Measurements from ENCODE around the gene NIPA2.
"Not testable (repeated sequence)": the region's sequence is repeated elsewhere in the genome, so short reads cannot be mapped to it uniquely, and the experiment has no call there.

NIPA2 gene

GRCh38 chr15:22838292-22839042 lies at the start of gene NIPA2:
Gene NIPA2, plus strand, starts transcription at chr15:22838666. Its CDS starts 13,066 bp downstream, at chr15:22851732.
- DNase-seq: peak; percentile 74 to 93

DNA sequence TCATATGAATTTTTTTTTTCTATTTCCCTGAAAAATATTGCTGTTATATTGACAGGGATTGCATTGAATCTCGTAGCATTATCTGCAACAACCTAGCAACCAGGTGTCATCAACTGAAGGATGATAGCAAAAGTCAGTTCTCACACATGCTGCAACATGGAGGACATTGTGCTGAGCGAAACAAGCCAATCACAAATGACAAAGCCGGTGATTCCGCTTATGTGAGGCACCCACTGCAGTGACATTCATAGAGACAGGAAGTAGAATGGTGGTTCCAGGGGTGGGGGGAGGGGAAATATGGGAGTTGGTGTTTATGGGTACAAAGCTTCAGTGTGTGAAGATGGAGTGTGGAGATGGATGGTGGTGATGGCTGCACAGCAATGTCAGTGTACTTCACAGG lies 44.4 kb upstream of the NIPA2 start:
- DNase-seq: no peak

GRCh38 chr15:22794621-22795167 lies 43.8 kb upstream of the NIPA2 start:
- no peak for DNase-seq

DNA sequence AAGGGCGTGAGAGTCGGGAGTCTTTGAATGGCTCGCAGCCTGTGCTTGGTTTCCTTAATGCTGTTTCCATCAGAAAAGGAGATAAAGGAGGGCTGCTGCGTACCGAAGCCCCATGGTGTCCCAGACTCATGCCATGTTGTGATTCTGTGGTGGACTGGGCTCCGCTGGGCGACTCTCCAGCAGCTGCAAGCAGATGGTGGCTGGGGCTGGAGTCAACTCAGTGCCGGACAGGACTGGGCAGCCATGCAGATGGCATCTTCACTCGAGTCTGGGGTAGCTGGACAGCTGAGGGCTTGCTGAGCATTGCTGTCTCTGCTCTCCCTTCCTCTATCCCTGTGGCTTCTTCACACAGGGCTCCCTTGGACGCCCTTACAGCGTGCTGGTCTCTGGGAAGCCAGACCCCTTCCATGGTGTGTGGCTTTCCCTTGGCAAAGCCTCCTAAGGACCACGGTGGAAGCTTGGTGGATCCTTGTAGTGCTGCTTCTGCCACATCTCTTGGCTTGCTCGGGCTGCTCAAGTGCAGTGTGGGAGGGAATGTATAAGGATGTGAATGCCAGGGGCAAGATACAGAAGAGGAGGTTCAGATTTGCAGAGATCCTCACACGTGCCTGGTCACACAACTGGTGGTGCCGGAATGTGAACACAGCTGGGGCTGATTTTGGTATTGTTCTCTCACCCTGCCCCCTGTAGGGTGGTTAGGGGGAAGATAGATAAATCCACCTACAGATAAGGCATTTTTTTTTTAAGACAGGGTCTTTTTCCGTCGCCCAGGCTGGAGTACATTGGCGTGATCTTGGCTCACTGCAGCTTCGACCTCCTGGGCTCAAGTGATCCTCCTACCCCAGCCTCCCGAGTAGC lies 43.0 kb upstream of the NIPA2 start:
- DNase-seq: no peak

DNA sequence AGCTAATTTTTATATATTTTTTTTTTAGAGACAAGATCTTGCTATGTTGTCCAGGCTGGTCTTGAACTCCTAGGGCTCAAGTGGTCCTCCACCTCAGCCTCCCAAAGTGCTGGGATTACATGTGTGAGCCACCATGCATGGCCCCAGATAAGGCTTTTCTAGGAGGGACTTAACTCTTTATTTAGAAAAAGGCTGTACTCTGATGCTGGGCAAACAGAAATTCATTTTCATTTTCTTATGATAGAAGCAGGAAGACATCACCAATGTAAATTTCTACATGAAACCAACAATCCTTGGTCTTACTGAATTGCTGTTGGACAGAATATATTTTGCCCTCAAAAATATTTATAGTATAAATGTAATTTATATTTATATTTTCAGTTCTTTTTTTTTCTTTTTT lies 42.4 kb upstream of the NIPA2 start:
- DNase-seq: no peak

DNA sequence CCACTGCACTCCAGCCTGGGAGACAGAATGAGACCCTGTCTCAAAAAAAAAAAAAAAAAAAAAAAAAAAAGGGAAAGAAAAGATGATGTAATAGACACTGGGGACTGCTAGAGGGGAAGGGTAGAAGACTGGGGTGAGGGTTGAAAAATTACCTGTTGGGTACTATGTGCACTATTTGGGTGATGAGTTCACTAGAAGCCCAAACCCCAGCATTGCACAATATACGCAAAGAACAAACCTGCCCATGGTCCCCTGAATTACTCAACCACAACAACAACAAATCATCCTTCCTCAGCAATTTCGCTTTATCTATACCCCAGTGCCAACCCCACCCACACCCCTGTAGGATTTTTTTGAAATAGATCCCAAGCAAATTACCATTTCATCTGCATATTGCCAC lies 38.6 kb upstream of the NIPA2 start:
- DNase-seq: no peak

GRCh38 chr15:22803006-22803405 lies 35.5 kb upstream of the NIPA2 start:
- not testable (repeated sequence) for DNase-seq

DNA sequence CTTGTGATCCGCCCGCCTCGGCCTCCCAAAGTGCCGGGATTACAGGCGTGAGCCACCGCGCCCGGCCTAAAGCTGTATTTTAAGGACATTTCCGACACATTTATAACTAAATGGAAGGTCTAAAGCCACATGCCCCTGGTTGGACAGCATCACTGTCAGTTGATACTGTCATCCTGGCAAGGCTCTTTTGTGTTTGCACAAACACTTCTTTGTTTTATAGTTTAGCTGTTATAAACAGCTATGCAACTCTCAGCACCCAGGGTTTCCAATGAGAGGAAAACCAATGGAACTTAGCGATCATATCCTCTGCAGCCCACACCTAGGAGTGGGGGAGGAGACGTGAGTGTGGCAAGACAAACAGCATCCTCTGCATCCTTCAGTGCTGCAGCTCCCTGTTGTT lies 32.3 kb upstream of the NIPA2 start:
- DNase-seq: no peak

- no peak for DNase-seq
Observed at GRCh38 chr15:22806664-22807063, 31.8 kb upstream of the NIPA2 start.

DNA sequence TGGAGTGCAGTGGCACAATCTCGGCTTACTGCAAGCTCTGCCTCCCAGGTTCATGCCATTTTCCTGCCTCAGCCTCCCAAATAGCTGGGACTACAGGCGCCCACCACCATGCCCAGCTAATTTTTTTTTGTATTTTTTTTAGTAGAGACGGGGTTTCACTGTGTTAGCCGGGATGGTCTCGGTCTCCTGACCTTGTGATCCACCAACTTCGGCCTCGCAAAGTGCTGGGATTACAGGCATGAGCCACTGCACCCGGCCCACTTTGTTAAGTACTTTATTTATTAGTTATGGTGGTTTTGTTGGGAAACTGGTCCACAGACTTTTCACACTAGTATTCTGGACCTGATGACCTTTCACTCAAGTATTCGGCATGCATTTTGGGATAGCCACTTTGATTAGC lies 30.6 kb upstream of the NIPA2 start:
- DNase-seq: not testable (repeated sequence)

DNA sequence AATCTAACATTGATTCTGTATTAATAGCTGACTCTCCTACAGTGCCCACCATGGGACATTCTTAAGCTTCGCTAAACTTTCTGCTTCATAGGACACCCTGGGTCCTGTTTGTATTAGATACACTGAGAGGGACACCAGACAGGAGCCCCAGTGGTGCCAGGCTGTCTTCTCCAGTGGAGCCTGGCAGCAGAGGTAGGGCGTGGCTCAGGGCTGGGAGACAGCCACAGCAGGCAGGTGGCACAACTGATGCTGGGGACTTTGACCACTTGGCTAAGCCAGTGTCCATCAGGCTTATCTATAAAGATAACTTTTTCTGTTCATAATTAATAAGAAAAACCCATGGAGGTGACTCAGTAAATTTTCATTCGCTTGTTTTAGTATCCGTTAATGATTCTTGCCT lies 30.2 kb upstream of the NIPA2 start:
- no peak for DNase-seq

- no peak for DNase-seq
Observed at GRCh38 chr15:22808761-22809280, 29.6 kb upstream of the NIPA2 start.

DNA sequence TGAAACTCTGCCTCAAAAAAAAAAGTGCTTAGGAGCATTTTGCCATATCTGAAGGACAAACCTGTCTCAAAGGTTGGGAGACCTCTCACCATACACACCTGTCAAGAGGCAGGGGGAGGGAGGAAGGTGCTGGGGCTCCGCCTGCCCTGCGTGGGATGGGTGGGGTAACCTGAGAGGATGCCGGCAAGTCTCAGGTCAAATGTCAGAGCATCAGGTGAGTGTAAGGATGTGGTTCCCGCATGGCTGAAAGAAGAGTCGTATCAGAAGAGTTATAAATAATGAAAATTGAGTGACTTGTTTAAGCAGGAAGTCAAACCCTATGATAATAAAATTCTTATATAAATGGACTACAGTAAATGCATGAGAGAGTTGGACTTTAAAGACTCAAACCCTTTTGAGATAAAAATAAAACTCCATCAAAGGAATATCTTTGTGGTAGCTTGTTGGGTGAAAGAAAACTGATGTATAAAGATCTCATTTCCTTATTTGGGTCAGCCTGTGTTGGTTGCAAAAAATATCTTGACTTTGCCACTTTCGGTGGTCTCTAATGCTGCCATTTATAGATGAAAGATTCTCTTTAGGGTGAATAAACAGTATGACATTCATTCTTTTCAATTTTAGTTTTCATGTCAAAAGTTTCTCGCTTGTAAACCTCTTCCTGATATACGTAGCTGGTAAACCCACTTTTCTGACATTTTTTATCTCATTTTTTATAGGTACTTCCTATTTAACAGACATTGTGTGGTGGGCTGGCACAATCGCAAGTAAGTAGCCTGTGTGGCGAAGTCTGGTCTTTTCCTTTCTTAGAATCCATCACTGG lies 28.2 kb upstream of the NIPA2 start:
- no peak for DNase-seq

DNA sequence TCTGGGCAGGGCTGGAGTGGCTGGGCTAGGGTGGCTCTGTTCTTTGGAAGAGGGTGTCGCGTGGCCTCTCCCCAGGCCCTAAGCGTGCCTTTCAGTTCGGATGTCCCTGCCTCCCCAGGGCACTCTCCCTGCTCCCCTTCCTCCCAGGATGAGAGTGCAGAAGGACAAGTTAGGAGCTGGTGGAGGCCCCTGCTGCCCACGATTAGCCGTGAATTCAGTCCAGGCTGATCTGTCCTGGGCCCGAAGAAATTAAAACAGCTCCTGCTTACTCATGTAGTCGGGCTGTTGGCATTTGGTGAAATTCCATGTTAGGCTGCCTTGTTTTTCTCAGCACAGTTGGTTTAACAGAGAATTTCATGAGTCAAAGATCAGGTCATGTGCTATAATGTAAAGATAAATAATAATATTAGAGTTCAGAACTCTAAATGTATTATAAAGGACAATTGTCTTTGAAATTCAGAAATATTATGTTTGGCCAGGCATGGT lies 27.6 kb upstream of the NIPA2 start:
- no peak for DNase-seq

- DNase-seq: no peak
Observed at GRCh38 chr15:22811640-22812039, 26.8 kb upstream of the NIPA2 start.

DNA sequence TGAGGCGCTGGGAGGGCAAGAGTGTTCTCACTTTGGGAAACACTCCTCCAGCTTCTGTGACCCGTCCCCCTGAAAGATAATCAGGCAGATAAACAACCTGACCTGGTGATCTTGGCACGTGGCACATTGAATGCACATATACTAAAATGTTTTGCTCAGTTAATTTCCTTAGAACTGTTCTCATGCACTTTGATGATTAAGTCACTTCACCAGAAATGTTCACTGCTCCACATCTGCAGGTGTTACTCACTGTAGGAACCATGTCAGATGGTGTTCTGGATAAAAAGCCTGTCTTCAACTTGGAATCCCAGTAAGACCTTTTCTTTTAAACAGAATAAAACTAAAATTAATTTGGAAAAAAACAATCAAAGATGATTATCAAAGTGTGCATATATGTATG lies 24.6 kb upstream of the NIPA2 start:
- DNase-seq: no peak

DNA sequence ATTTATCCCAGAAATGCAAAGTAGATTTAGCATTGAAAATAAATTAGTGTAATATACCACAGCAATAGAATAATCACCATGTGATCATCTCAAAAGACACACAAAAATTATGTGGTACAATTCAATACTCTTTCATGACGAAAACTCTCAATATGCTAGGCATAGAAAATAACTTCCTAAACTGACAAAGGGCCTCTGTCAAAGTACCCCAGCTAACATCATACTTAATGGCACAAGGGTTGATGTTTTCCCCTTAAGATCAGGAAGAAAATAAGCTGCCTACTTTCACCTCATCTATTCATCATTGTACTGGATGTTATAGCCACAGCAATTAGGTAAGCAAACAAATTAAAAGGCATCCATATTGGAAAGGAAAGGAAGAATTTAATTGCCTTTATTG lies 22.7 kb upstream of the NIPA2 start:
- no peak for DNase-seq

DNA sequence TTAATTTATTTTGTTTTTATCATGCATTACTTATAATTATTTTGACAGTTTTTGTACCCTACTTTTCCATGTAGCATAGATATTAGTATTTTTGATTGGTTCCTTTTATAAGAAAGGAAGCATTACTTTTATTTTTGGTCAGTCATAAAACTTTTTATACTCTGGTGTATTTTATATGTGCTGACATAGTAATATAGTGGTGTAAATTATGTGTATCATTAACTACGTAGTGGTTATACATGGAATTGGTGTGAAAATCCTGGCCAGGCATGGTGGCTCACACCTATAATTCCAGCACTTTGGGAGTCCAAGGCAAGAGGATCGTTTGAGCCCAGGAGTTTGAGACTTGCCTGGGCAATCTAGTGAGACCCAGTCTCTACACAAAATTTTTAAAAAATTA lies 18.8 kb upstream of the NIPA2 start:
- DNase-seq: no peak

GRCh38 chr15:22823495-22824128 lies 14.9 kb upstream of the NIPA2 start:
- no peak for DNase-seq

DNA sequence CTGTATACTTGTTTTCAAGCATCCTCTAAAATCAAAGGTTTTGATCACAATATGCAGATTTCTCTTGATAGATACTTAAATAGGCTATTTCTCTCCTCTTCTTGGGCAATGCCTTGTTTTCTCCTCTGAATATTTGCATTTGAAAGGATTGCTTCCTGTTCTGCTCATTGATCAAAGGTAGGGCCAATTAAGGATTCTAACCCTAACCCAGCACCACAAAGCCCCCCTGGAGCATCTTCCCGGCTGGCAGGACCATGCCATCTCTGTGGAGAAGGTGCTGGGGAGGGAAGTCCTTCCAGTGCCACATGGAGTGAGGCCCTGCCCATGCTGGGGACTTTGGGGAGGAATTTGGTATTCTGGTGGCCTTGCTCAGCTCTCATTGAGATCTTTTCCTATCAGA lies 11.3 kb upstream of the NIPA2 start:
- DNase-seq: no peak

GRCh38 chr15:22831473-22831872 lies 7.0 kb upstream of the NIPA2 start:
- no peak for DNase-seq

DNA sequence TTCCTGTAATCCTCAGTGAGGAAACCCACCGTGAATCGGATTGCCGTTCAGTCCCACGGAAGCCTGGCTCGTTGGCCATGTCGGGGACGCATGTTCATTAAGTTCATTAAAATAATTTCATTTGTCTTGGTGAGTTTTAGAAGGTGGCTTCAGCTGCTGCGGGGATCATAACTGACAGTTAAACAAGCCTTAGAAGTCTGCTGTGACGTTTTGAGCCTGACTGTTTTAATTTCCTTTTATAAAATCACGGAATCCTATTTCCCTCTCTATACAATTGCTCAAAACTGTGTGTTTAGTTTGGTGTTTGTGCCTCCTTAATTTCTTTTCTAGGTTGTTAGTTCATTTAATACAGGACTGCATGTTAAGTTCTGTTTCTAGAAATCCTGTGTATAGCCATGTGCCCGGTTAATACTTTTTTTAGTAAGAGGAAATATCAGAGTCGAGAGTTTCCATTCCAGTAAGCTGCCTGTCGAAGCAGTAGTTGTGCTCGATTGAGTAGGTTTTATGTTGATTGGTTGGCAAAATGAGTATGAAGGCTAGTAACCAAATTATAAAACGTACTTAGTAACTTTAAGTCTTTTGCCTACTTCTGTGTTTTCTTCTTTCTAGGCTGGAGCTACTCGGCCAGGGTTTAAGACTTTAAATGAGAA lies 705 bp downstream of the NIPA2 start:
- no peak for DNase-seq
